Stimulated activated CD4-positive, alpha-beta T cell treated with anti-CD3 and anti-CD28 coated beads, Interleukin-1b, Interleukin-23, amount 100 ng/mL, for 1 hour (primary cell): ENCODE results near the gene SOD3.

Experiments used
- DNase-seq, 2 donors: peaks; one replicate each; pipeline ENCODE4 v3.0.0-alpha.2; 2020; ENCODE audit warnings: low read depth in 2 of 2

The SOD3 gene

GRCh38 chr4:24794916-24795665 lies at the start of gene SOD3:
Gene SOD3, plus strand, starts transcription at chr4:24795573. Its CDS starts 3,949 bp downstream, at chr4:24799522.
- no peak for DNase-seq

DNA sequence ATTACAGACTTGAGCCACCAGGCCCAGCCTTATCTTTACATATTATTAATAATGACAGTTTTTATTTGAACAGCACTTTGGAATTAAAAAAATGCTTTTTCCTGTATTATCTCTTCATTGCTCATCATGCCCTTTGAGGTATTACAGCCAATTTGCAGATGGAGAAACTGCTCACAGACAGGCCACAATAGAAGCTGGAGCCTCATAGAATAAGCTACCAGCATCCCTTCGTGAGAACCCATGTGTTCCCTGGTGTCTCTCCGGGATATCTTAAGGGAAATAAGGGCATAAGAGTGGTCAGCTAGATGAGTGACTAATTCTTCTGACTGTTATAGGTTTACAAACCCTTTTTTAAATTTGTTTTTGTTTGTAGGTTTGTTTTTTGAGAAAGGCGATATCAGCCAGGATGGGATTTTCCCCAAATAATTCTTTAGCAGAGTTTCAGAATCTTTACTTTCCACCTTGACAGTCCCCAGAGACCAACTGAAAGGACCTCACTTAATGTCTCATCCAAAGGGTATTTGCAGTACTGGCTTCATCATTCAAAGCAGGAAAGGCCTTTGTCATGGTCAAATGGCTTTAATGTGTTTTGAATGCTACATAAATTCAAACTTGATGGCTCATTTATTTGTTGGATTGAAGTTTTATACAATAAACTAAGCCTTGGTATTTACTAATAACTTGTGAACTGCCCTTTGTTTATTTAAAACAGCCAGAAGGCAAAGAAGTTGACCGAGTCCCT lies 48.0 kb upstream of the SOD3 start:
- no peak for DNase-seq

DNA sequence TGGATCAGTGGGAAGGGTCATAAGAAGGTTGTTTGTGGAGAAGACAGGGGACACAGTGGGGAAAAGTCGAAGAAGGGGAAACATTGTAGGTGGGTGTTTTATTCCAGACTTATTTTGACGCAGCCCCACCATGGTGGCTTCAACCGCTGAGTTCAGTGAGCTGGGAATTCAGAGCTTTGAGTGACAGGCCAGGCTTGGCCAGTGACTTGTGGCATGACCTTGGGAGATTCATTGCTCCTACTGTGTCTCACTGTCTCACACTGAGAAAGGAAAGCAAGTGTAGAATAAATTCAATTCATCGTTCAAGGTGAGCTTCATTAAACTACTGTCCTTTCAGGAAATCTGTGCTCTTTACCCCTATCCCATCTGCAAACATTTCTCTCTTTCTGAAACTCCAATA lies 47.4 kb upstream of the SOD3 start:
- no peak for DNase-seq

GRCh38 chr4:24748758-24749350 lies 46.5 kb upstream of the SOD3 start:
- no peak for DNase-seq

- no peak for DNase-seq
Observed at GRCh38 chr4:24750106-24750505, 45.3 kb upstream of the SOD3 start.

- no peak for DNase-seq
Observed at GRCh38 chr4:24751926-24752539, 43.3 kb upstream of the SOD3 start.

DNA sequence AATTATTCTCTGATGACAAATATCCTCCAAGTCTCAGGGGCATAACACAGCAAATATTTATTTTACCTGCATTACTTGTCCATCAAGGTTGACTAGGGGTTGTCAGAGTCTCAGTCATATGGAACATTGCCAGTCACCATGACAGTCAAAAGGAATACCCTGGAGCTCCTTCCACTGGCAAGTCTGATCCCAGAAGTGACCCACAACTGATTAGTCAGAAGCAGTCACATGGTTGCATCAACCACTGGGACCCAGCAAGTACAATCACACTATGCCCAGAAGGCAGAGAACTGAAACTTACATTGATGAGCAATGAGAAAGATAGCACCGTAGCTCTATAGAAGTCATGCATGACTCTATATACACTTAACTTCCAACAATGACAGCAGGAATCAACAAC lies 41.9 kb upstream of the SOD3 start:
- no peak for DNase-seq

GRCh38 chr4:24754571-24754970 lies 40.8 kb upstream of the SOD3 start:
- DNase-seq, result no peak

GRCh38 chr4:24763631-24764297 lies 31.6 kb upstream of the SOD3 start:
- no peak for DNase-seq

DNA sequence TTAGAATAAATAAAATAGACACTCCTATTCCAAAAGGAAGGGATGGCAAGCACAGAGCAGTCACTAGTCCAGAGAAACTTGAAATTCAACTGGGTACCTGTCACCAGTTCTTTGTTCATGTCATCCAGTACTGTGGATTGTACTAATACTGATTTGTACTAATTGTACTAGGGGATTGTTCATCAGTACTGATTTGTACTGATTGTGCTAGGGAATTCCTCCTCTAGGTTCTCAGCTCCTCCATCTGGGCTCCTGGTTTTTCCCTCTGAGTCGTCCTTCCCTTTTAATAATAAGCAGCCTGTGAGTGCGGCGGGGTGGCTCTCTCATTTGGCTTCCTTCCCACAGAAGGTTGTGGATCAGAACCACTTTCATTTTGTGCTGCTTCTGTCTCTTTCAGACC lies 31.0 kb upstream of the SOD3 start:
- no peak for DNase-seq

GRCh38 chr4:24765376-24765988 lies 29.9 kb upstream of the SOD3 start:
- no peak for DNase-seq

DNA sequence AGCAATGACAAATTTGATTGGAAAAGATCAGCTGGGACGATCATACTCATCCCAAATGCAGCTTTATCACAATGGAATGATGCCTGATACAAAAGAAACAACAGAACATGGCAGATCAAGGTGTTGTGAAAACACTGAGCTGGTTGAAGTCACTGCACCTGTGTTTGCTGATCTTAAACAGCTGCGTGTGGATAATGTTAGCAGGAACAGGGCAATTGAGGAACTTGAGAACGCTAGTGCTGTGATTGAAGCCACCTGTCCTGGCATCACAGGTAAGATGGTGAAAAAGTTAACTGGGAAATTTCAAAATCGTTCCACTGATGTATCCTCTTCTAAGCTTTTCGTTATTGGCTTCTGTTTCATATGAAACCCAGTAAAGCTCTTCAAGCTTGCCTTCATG lies 27.4 kb upstream of the SOD3 start:
- no peak for DNase-seq

DNA sequence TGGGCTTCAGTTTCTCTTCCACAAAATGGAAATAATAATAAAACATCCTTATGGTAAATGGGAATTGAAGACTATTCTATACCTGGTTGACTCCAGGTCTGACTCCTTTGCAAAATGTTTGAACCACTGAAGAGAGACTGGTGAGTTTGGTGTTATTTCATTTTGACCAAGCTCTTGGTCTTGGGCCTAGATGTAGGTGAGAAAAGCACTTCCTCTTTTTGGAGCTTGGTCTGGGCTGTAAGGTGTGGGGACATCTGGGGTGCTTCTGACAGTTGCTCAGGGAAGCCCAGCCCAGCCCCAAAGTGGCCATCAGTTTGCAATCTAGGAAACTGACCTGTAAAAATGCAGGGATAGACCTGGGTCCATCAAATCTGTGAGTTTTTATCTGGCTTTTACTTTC lies 26.8 kb upstream of the SOD3 start:
- DNase-seq, result no peak

DNA sequence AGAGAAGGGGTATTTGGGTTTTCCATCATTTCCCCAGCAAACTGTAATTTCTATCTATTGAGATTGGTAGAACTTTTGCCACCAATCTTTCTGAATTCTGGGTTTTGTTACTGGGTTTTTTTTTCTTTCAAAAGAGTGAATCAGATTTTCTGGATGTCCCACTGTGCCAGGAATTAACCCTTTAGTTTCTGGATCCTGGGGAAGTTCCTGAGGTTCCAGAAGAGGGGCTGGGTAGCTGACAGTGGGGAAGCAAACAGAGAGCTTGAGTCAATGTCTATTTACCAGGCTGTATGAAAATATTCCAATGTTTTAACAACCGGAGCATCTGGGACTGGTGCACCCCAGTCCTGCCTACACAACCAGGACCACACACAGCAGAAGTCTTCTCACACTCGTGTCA lies 25.8 kb upstream of the SOD3 start:
- DNase-seq, result no peak

- DNase-seq, result no peak
Observed at GRCh38 chr4:24770032-24770584, 25.3 kb upstream of the SOD3 start.

DNA sequence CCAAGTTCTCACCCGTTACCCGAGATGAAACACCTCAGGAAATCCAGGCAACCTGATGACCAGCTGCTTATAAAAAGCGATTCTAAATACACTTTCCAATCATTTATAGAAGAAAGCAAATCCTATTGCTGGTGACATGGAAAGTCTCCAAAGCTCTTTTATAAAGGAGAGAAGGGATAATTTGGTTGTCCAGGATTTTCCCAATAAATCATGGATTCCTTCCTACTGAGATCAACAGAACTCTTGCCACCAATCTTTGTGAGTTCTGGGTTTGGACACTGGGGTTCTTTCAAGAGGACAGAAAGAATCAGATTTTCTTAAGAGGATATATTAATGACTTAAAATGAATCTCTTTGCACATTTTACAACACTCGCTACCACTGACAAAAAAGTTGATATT lies 24.7 kb upstream of the SOD3 start:
- no peak for DNase-seq

- DNase-seq, result no peak
Observed at GRCh38 chr4:24771241-24771640, 24.1 kb upstream of the SOD3 start.

GRCh38 chr4:24772061-24772705 lies 23.2 kb upstream of the SOD3 start:
- no peak for DNase-seq

- no peak for DNase-seq
Observed at GRCh38 chr4:24772952-24773351, 22.4 kb upstream of the SOD3 start.

- no peak for DNase-seq
Observed at GRCh38 chr4:24774452-24774851, 20.9 kb upstream of the SOD3 start.
